GM12878 (cell line): ENCODE measurements around the gene RNF150. TPM values are rescaled to one million over a fixed set of nuclear protein-coding genes. Genes with fewer than 3 reads are reported as not detected.

Source experiments
- ATAC-seq: fragments of 200-7000 bp; cut with Tn5 transposase; 3 replicates; pipeline ENCODE4 v1.9.1; 2020; ENCODE audit warnings: mild to moderate bottlenecking, moderate library complexity
- BruUV-seq: library from RNA; stranded (reverse); fragments of 400-500 nt; replicated peaks from 2 replicates; lab custom pipeline; 2021; lab: Mats Ljungman, UMichigan
- CTCF ChIA-PET: fragments of 300-600 bp; sonication (Branson Sonifier 250); formaldehyde crosslinking; extraction: SDS; loops from one replicate; lab custom pipeline; 2021; ENCODE audit warnings: inconsistent platforms; lab: Yijun Ruan, JAX
- POLR2A ChIA-PET: fragments of 350-600 bp; formaldehyde crosslinking; extraction: SDS; loops from one replicate; lab custom pipeline; 2021; ENCODE audit warnings: inconsistent platforms; lab: Charles Lee
- RAD21 ChIA-PET: fragments of 300-600 bp; sonication (Branson Sonifier 250); formaldehyde crosslinking; loops from one replicate; lab custom pipeline; 2023; ENCODE audit warnings: antibody characterized with exemption; ENCODE audit not compliant: unreplicated experiment; lab: Charles Lee
- SMC1A ChIA-PET: fragments of 300-600 bp; sonication (Branson Sonifier 250); formaldehyde crosslinking; loops from one replicate; lab custom pipeline; 2023; ENCODE audit not compliant: unreplicated experiment, uncharacterized antibody; lab: Charles Lee
- DNase-seq: peaks from one replicate; pipeline ENCODE4 v3.0.0-alpha.2; 2011; ENCODE audit warnings: low read depth, low spot score
- FAIRE-seq: peaks from 3 replicates; lab custom pipeline; 2011; peaks lifted over from hg19 to GRCh38; lab: Jason Lieb, UNC
- H2AFZ ChIP-seq: 2 replicates; pipeline ENCODE4 v1.6.0; 2011; ENCODE audit warnings: low read depth, low read length, control low read depth; ENCODE audit not compliant: control insufficient read depth
- H3K27ac ChIP-seq: 2 replicates; pipeline ENCODE4 v1.5.1; 2011; ENCODE audit warnings: control low read depth; ENCODE audit not compliant: control insufficient read depth, insufficient read depth
- H3K27me3 ChIP-seq, 2 experiments: replicated peaks in 1 of 2; 2 replicates each; pipeline versions ENCODE4 v1.6.0 to v1.6.1; 2011; ENCODE audit warnings: low read length in 1 of 2; ENCODE audit not compliant: control insufficient read depth in 2 of 2, insufficient read depth in 2 of 2
- H3K36me3 ChIP-seq, 2 experiments: 2 replicates each; pipeline ENCODE4 v1.5.1; 2011; ENCODE audit warnings: low read length in 1 of 2; ENCODE audit not compliant: control insufficient read depth in 2 of 2, insufficient read depth in 2 of 2
- H3K4me1 ChIP-seq: 2 replicates; pipeline ENCODE4 v1.6.1; 2011; ENCODE audit warnings: mild to moderate bottlenecking, low read length, moderate library complexity, mixed read lengths; ENCODE audit not compliant: control insufficient read depth, insufficient read depth
- H3K4me2 ChIP-seq: 2 replicates; pipeline ENCODE4 v1.6.0; 2011; ENCODE audit warnings: control low read depth; ENCODE audit not compliant: control insufficient read depth, insufficient read depth
- H3K4me3 ChIP-seq: fragments of 200-600 bp; sonication (generic); 2 replicates; pipeline ENCODE4 v1.5.1; 2016
- H3K79me2 ChIP-seq: 2 replicates; pipeline ENCODE4 v1.6.0; 2011; ENCODE audit warnings: low read length; ENCODE audit not compliant: control insufficient read depth, insufficient read depth
- H3K9ac ChIP-seq: 2 replicates; pipeline ENCODE4 v1.8.0; 2011; ENCODE audit warnings: low read length, control low read depth, mixed read lengths; ENCODE audit not compliant: control insufficient read depth, insufficient read depth
- H3K9me3 ChIP-seq: replicated peaks from 3 replicates; pipeline ENCODE4 v1.5.1; 2011; ENCODE audit warnings: mild to moderate bottlenecking, low read length; ENCODE audit not compliant: control insufficient read depth, insufficient read depth
- H4K20me1 ChIP-seq: 2 replicates; pipeline ENCODE4 v1.6.0; 2011; ENCODE audit not compliant: control insufficient read depth, insufficient read depth
- BHLHE40 ChIP-seq, 2 experiments: fragments of 450-650 bp in 1 of 2; IDR thresholded peaks; 2 replicates each; pipeline ENCODE4 v1.6.1; 2011 to 2017; ENCODE audit warnings: low read depth in 2 of 2, borderline replicate concordance in 1 of 2, improper control_type of control experiment in 1 of 2, low read length in 1 of 2, mild to moderate bottlenecking in 1 of 2
- CBX5 ChIP-seq: sonication (generic); IDR thresholded peaks from 2 replicates; pipeline ENCODE4 v1.6.1; 2016; ENCODE audit warnings: low read depth, moderate library complexity, mild to moderate bottlenecking, inconsistent platforms
- CHD4 ChIP-seq: fragments of 200-600 bp; sonication (generic); IDR thresholded peaks from 2 replicates; pipeline ENCODE4 v1.6.1; 2016; ENCODE audit warnings: mild to moderate bottlenecking
- EGR1 ChIP-seq, 2 experiments: IDR thresholded peaks; 1 replicate in 1 of 2; 2 replicates in 1 of 2; pipeline ENCODE4 v1.6.1; 2011 to 2012; ENCODE audit warnings: low read depth in 2 of 2, low read length in 2 of 2, borderline replicate concordance in 1 of 2, mild to moderate bottlenecking in 1 of 2, moderate library complexity in 1 of 2
- FOS ChIP-seq: IDR thresholded peaks from 3 replicates; pipeline ENCODE4 v1.6.1; 2011; ENCODE audit warnings: borderline replicate concordance; ENCODE audit not compliant: insufficient read length; ENCODE audit errors: extremely low read depth
- HDGF ChIP-seq: fragments of 450-650 bp; IDR thresholded peaks from 2 replicates; pipeline ENCODE4 v1.6.1; 2016; ENCODE audit warnings: antibody characterized with exemption
- IRF4 ChIP-seq: IDR thresholded peaks from 2 replicates; pipeline ENCODE4 v1.6.1; 2011; ENCODE audit warnings: low read depth, low read length
- KAT2A ChIP-seq: conservative IDR thresholded peaks from 2 replicates; pipeline ENCODE4 v1.6.1; 2011; ENCODE audit warnings: low read depth, low read length; ENCODE audit not compliant: control insufficient read depth
- NBN ChIP-seq: fragments of 450-650 bp; IDR thresholded peaks from 2 replicates; pipeline ENCODE4 v1.6.1; 2016
- NFIC ChIP-seq: IDR thresholded peaks from 2 replicates; pipeline ENCODE4 v1.6.1; 2012; ENCODE audit warnings: low read depth, mild to moderate bottlenecking, inconsistent platforms, low read length, moderate library complexity
- PAX8 ChIP-seq: fragments of 450-650 bp; IDR thresholded peaks from 2 replicates; pipeline ENCODE4 v1.6.1; 2017; ENCODE audit warnings: mild to moderate bottlenecking, moderate library complexity
- POLR2A ChIP-seq: IDR thresholded peaks from 2 replicates; pipeline ENCODE4 v1.6.1; 2011; ENCODE audit warnings: low read depth, mild to moderate bottlenecking, low read length
- SUPT20H ChIP-seq: IDR thresholded peaks from 2 replicates; pipeline ENCODE4 v1.6.1; 2011; ENCODE audit warnings: low read depth, mild to moderate bottlenecking, low read length, moderate library complexity, borderline replicate concordance; ENCODE audit not compliant: control insufficient read depth
- TBL1XR1 ChIP-seq: IDR thresholded peaks from 2 replicates; pipeline ENCODE4 v1.6.1; 2012; ENCODE audit warnings: low read depth, low read length, improper control_type of control experiment
- ZBED1 ChIP-seq: IDR thresholded peaks from 2 replicates; pipeline ENCODE4 v1.6.1; 2016; ENCODE audit warnings: borderline replicate concordance
- WGBS: methylation state at CpG from one replicate; pipeline ENCODE4 v1.1.6; 2016; ENCODE audit warnings: low lambda C conversion rate; ENCODE audit not compliant: insufficient replicate concordance, insufficient coverage; ENCODE audit errors: missing lambda C conversion rate; 5-methylcytosine and 5-hydroxymethylcytosine counted together
- in situ Hi-C: fragments of 300-500 bp; cut with MboI; formaldehyde crosslinking; loops from 9 replicates; pipeline ENCODE4 v1.14.3; 2018; ENCODE audit warnings: mixed read lengths
- intact Hi-C: fragments of 100-400 bp; cut with micrococcal nuclease; formaldehyde crosslinking; loops from one replicate; pipeline ENCODE4 v1.14.2; 2022; ENCODE audit not compliant: unreplicated experiment
- polyA plus RNA-seq, 11 experiments: library from polyadenylated mRNA; depleted of rRNA in 4 of 11; unstranded in 6 of 11; stranded (reverse) in 5 of 11; fragments of >200 nt; fragmentation: Nextera tagmentation in 4 of 11; fragmentation: Illumina TruSeq in 1 of 11; extraction: Ambion mirVana in 4 of 11; extraction: Trizol in 1 of 11; gene quantifications; 1 replicate in 1 of 11; 2 replicates in 10 of 11; pipeline versions ENCODE4 v1.2.1 to v1.2.3, GENCODE V29; 2011 to 2016; ENCODE audit warnings: inconsistent platforms in 2 of 11, missing spikeins in 2 of 11, low read depth in 1 of 11
- total RNA-seq, 4 experiments: library from RNA; depleted of rRNA in 3 of 4; stranded (reverse); fragments of >200 nt in 3 of 4; fragmentation: Illumina TruSeq in 1 of 4; extraction: Trizol in 1 of 4; gene quantifications; 2 replicates each; pipeline versions ENCODE4 v1.2.1 to v1.2.3, GENCODE V29; 2013 to 2021

RNF150 gene
- total and polyA plus RNA-seq, 10 of the 15 experiments (the other 5 are each of a cell fraction or from before 2014, with no cell fraction given) = 0.01 to 2.3 (median 0.04) TPM; not detected in 6

- no peak for ATAC-seq
- no peak overlapping the region for H3K4me3 ChIP-seq
- H3K4me2 ChIP-seq = no peak overlapping the region
- 13% methylated on average over 1 of the region's 1 CpG for WGBS
- H3K79me2 ChIP-seq = no peaks in the 10 kb centered on the region
- DNase-seq = no peak
- H3K36me3 ChIP-seq = no peaks in the 10 kb centered on the region
- H3K9me3 ChIP-seq = no peaks in the 10 kb centered on the region
- H3K9ac ChIP-seq = no peak overlapping the region
- POLR2A ChIA-PET = no interaction called here
- H4K20me1 ChIP-seq = no peaks in the 10 kb centered on the region
- in situ Hi-C loops = no loop called here
- H3K27me3 ChIP-seq = no peaks in the 10 kb centered on the region
- no peaks in the 10 kb centered on the region for H3K4me1 ChIP-seq
- BruUV-seq = no TSS peak
- SMC1A ChIA-PET = interaction anchor here (0.7 to 2.2 kb wide), 7 partner anchors 14 to 519 kb away, joined by 3 to 7 read pairs (median 3); no protein-coding TSS in a partner anchor
- RAD21 ChIA-PET = interaction anchor here (0.7 to 2.7 kb wide), 3 partner anchors 106 to 490 kb away, joined by 4 to 12 read pairs (median 7); no protein-coding TSS in a partner anchor
- intact Hi-C loops = no loop called here
- TF ChIP-seq CBX5 (no peak), BHLHE40 (IDR thresholded peaks at IDR 0.05; ENCODE audit: borderline replicate concordance in 1 of 2, low read depth in 2 of 2, low read length in 1 of 2) (no peak), FOS (no peak), EGR1 (IDR thresholded peaks at IDR 0.05; ENCODE audit: borderline replicate concordance in 1 of 2, low read depth in 2 of 2, low read length in 2 of 2) (no peak), KAT2A (no peak), NFIC (no peak), SUPT20H (no peak), NBN (no peak), CHD4 (no peak), ZBED1 (no peak), PAX8 (no peak), POLR2A (no peak), IRF4 (no peak), TBL1XR1 (no peak), HDGF (no peak)
- no peak for FAIRE-seq
- no peak overlapping the region for H3K27ac ChIP-seq
- no peak overlapping the region for H2AFZ ChIP-seq
- CTCF ChIA-PET = interaction anchor here (0.7 to 2.8 kb wide), 8 partner anchors 10 to 519 kb away, joined by 3 to 31 read pairs (median 3); no protein-coding TSS in a partner anchor
These were observed 283.7 kb downstream of the RNF150 start for GRCh38 chr4:140849526-140849925.
